HG03060 (cell line): ENCODE results near the gene GNG7.

Source experiments
- ATAC-seq: cut with Tn5 transposase; IDR thresholded peaks from one replicate; pipeline ENCODE4 v1.9.1; 2021; ENCODE audit warnings: low read depth, moderate number of reproducible peaks; ENCODE audit not compliant: unreplicated experiment

The GNG7 gene

GRCh38 chr19:2727640-2727944 is 25.1 kb upstream of the GNG7 start:
- no peak for ATAC-seq

- no peak for ATAC-seq
Observed at GRCh38 chr19:2726904-2727639, 24.6 kb upstream of the GNG7 start.

GRCh38 chr19:2726160-2726855 is 23.8 kb upstream of the GNG7 start:
- ATAC-seq: no peak

GRCh38 chr19:2724148-2724557 is 21.7 kb upstream of the GNG7 start:
- ATAC-seq: no peak

DNA sequence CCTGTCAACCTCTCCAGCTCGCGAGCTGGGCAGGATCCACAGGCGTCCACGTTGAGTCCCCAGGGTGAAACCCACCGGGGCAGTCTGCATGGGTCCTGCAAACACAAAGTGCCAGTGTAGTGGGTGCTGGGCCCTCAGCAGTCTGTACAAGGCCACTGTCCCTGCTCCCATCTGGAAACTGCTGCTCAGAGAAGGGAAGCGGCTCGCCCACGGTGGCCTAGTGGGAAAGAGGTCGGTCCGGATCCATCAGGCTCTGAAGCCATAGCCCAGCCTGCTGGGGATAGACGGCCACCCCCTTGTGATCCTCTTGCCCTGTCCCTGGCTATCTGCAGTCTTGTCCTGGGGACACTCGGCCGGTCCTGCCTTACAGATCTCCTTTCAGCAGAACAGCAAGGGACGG is 21.3 kb upstream of the GNG7 start:
- no peak for ATAC-seq

DNA sequence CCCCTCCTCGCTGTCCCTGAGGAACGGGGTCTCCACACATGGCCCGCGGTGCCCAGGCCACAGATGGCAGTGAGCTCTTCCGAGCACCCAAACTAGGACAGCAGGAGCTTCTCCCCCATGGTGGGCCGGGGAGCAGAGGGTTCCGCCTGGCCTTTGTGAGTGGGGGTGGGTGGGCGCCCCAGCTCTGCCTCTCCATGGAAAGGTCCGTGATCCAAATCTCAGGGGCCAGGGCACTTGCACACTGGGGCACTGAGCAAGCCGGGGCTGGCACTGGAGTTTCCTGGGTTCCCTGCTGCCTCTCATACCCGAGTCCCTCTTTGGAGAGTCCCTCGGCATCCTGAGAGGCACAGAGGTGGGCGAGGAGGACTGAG is 20.8 kb upstream of the GNG7 start:
- ATAC-seq: no peak

DNA sequence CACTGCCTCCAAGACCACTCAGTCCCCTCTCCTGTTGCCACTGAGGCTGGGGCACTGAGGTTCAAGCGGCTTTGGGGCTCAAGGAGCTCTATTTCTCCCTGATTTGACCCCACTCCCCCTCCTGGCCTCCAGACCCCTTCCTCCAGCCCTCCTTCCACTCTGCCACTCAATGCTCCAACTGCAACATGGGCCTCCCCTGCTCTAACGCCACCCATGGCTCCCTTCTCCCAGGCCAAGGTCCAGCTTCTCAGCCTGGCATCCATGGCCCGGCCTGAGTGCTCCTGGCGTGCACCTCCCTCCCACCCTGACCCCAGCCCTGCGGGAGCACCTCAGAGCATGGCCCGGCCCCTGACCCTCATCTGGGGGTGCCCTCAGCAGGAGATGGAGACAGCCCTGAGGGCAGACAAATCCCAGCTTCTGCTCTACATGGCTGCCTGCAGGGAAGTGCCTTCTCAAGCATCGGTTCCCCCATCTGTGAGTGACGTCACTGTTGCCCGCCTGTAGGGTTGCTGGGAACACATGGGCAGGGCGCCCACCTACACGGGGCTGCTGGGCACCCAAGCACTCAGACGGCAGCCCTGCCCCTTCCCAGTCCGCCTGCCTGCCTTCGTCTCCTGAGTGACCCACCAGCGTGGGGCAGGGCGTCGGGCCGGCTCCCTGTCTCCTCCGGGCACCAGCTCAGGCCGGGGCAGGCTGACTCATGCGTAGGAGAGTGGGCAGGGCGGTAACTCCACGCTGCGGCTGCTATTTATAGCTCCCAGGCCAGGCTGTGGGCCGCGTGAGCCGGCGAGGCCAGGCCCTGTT is 20.2 kb upstream of the GNG7 start:
- no peak for ATAC-seq

DNA sequence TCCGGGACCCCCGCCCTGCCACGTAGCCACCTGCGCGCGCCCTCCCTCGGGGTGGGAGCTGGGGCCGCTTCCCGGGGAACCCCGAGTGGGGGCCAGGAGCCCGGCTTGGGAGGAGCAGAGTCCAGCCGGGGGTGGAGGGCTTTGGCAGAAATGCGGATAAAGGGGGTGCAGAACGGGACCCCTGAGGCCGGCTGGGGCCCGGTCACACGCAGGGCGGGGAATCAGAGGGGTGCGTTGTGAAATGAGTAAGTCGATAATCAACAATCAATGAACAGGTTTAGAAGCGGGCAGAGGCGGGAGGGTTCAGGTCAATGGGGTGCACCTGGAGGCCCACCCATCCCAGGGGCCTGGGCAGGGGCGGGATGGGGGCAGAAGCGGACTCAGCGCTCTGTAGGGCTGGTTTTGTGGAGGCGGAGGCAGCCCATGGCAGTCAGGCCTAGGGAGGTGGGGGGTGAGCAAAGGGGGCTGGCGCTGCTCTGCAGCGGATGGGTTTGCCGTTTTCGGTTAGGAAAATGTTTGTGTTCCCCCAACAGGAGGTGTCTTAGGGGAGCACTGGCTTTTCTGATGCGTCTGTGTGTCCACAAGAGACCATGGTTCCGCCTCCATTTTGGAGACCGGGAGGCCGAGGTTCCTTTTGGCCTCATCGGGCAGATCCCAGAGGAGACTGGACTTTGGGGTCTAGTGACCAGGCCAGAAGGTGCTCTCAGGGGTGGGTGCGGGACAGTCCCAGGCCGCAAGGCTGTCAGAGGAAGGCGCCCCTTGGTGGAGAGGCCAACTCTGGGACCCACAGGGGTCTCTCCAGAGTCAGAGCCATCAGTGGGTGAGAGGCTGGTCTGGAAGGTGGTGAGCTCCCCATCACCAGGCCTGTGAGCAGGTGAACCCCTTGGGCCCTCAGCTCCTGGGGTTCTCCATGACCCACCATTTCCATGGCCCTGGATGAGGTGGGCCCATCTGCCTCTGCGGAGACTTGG is 19.4 kb upstream of the GNG7 start:
- no peak for ATAC-seq

- no peak for ATAC-seq
Observed at GRCh38 chr19:2720777-2721569, 18.5 kb upstream of the GNG7 start, which contains the start of gene DIRAS1. DIRAS1 (minus strand) TSS chr19:2721372; CDS start chr19:2717806, 3,566 bp downstream.

- no peak for ATAC-seq
Observed at GRCh38 chr19:2719920-2720776, 17.7 kb upstream of the GNG7 start.

GRCh38 chr19:2719232-2719735 is 16.8 kb upstream of the GNG7 start:
- ATAC-seq: no peak

DNA sequence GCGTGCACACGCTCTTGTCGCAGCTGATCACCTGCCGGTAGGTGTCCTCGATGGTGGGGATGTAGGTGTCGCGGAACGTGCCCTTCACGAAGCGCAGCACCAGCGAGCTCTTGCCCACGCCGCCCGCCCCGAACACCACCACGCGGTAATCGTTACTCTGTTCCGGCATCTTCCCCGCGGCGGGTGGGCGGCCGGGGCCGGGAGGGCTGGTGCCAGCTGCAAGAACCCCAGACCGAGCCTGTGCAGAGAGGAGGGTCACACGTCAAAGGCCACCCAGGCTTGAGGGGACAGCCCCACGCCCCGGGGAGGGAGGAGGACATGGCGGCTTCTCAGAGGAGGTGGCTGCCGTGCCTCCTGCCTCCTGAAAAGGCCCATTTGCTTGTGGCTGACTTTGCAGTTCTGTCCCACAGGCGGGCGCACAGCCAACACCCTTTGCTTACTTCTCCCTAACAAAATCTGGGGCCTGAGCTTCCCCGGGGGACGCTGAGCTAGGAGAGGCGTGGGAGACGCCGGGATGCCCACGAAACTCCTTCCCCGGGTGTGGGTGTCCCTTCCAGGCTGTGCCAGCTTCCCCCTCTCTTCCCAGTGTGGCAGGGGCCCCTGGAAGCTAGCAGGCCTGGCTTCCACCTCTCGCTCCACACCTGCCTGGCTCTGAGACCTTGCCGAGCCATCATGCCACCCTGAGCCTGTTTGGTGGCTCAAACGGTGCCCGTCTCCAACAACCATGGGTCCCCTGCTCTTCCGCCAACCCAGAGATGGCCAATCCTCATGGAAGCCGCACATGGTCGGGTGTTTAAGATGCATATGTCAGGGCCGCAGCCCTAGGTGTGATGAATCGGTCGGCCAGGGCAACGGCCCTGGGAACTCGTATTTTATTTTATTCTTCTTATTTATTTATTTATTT is 15.4 kb upstream of the GNG7 start:
- no peak for ATAC-seq

DNA sequence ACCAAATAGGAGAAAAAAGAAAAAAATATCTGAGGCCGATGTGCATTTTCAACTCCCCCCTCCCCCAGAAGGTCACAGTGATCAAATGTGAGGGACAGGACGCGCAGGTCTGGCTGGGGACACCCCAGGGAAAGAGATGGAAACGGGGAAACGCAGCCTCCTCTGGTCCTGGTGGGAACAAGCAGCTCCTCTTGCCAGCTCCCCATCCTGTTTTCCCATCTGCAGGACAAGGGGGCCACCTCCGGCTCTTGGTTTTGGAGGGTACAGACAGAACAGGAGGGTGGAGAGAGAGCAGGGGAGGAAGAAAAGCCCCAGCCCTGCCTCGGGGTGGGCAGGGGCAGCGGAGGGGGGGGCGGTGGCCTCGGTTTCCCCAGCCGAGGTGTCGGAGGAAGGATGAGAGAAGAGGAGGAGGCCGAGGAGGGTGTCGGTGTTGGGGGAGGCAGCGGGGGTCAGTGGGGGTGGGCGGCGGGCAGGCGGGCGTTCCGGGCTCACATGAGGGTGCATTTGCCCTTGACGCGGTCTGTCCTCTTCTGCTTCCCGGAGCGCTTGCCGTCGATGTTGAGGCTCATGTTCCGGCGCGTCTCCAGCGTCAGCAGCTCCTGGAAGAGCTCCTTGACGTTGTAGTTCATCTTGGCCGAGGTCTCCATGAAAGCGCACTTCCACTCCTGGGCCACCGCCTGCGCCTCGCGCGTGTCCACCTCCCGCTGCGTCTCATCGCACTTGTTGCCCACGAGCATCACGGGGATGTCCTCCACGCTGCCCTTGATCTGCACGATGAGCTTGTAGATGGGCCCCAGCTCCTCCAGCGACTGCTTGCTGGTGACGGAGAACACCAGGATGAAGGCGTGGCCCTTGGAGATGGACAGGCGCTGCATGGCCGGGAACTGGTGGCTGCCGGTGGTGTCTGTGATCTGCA is 14.5 kb upstream of the GNG7 start:
- ATAC-seq: no peak

DNA sequence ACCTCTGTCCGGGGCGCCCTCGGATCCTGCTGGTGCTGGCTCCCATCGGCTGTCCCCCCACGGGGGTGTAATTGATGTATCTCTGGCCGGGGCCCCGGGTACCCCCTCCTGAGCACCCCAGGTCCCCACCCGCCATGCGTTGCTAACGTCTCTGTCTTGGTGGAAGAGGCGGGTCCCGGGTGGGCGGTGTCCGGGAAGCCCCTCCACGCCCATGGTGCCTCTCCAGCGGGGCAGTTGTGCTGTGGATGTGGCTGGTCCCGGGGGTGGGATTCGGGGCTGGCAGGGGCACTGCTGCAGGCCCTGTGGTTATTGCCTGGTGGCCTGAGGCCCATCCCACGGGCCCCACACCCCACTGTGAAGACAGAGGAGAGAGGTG is 13.8 kb upstream of the GNG7 start:
- no peak for ATAC-seq

GRCh38 chr19:2715470-2716274 is 13.2 kb upstream of the GNG7 start:
- no peak for ATAC-seq
